Body of pancreas (tissue), 4 donors: ENCODE data around the gene PAK5.

Source experiments
- CTCF ChIP-seq, 7 experiments: fragments of 450-650 bp in 4 of 7; fragments of 200-600 bp in 3 of 7; sonication (generic) in 3 of 7; IDR thresholded peaks; one replicate each; pipeline ENCODE4 v1.5.1; 2016 to 2019; ENCODE audit warnings: antibody characterized with exemption in 7 of 7
- POLR2A ChIP-seq, 3 donors: fragments of 450-650 bp; IDR thresholded peaks; one replicate each; pipeline ENCODE4 v1.6.1; 2016; ENCODE audit warnings: antibody characterized with exemption in 3 of 3, mild to moderate bottlenecking in 2 of 3

- TF ChIP-seq CTCF (IDR thresholded peaks at IDR 0.05): no peak
- no peak for TF ChIP-seq POLR2A (IDR thresholded peaks at IDR 0.05)
Measured at GRCh38 chr20:9699181-9699580, 139.7 kb downstream of the PAK5 start.
